ENCODE data around the gene PEMT.

DNA sequence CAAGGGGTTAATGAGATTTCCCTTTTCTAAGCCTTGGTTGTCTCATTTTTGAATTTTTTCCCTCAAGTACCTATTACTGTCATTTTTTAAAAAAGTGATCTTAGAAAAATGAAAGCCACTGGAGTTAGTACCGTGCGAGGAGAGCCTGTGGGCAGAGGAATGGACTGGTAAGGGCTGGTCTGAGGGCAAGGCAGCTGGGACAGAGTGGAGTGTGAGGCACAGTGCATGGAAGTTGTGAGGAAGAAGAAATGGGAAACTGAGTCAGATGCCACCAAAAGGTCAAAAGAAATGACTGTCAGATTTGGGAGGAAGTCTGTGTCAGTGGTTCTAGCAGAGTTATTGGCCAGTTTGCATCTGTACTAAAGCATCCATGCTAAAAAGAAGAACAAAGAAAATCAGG, 103.5 kb downstream of the PEMT start:
- TF ChIP-seq, protein P1, sequence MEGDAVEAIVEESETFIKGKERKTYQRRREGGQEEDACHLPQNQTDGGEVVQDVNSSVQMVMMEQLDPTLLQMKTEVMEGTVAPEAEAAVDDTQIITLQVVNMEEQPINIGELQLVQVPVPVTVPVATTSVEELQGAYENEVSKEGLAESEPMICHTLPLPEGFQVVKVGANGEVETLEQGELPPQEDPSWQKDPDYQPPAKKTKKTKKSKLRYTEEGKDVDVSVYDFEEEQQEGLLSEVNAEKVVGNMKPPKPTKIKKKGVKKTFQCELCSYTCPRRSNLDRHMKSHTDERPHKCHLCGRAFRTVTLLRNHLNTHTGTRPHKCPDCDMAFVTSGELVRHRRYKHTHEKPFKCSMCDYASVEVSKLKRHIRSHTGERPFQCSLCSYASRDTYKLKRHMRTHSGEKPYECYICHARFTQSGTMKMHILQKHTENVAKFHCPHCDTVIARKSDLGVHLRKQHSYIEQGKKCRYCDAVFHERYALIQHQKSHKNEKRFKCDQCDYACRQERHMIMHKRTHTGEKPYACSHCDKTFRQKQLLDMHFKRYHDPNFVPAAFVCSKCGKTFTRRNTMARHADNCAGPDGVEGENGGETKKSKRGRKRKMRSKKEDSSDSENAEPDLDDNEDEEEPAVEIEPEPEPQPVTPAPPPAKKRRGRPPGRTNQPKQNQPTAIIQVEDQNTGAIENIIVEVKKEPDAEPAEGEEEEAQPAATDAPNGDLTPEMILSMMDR (IDR thresholded peaks at IDR 0.05) = no peak
- no peak for TF ChIP-seq POLR2AphosphoS5 (IDR thresholded peaks at IDR 0.05; ENCODE audit: low read depth, low read length)
- TF ChIP-seq, protein P2, sequence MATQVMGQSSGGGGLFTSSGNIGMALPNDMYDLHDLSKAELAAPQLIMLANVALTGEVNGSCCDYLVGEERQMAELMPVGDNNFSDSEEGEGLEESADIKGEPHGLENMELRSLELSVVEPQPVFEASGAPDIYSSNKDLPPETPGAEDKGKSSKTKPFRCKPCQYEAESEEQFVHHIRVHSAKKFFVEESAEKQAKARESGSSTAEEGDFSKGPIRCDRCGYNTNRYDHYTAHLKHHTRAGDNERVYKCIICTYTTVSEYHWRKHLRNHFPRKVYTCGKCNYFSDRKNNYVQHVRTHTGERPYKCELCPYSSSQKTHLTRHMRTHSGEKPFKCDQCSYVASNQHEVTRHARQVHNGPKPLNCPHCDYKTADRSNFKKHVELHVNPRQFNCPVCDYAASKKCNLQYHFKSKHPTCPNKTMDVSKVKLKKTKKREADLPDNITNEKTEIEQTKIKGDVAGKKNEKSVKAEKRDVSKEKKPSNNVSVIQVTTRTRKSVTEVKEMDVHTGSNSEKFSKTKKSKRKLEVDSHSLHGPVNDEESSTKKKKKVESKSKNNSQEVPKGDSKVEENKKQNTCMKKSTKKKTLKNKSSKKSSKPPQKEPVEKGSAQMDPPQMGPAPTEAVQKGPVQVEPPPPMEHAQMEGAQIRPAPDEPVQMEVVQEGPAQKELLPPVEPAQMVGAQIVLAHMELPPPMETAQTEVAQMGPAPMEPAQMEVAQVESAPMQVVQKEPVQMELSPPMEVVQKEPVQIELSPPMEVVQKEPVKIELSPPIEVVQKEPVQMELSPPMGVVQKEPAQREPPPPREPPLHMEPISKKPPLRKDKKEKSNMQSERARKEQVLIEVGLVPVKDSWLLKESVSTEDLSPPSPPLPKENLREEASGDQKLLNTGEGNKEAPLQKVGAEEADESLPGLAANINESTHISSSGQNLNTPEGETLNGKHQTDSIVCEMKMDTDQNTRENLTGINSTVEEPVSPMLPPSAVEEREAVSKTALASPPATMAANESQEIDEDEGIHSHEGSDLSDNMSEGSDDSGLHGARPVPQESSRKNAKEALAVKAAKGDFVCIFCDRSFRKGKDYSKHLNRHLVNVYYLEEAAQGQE (IDR thresholded peaks at IDR 0.05; ENCODE audit: insufficient read depth in 1 of 2, low read depth in 2 of 2, low read length in 1 of 2) = no peak
- TF ChIP-seq SIN3A (IDR thresholded peaks at IDR 0.05; ENCODE audit: borderline replicate concordance, insufficient read depth, low read depth, low read length) = no peak
- TF ChIP-seq TCF7L2 (IDR thresholded peaks at IDR 0.05; ENCODE audit: low read depth, low read length) = no peak

All from Panc1 (cell line).